H54 (cell line): Measurements from ENCODE around the gene ANXA5.

Source experiments
- DNase-seq: peaks from one replicate; pipeline ENCODE4 v3.0.0; 2011; ENCODE audit warnings: low spot score, mixed read lengths; ENCODE audit not compliant: insufficient read length
- FAIRE-seq: peaks from 3 replicates; lab custom pipeline; 2011; peaks lifted over from hg19 to GRCh38; lab: Jason Lieb, UNC
- POLR2A ChIP-seq: IDR thresholded peaks from 2 replicates; pipeline ENCODE4 v1.6.1; 2011; ENCODE audit warnings: low read depth, mild to moderate bottlenecking, low read length

ANXA5 gene

GRCh38 chr4:121726642-121727268, 30.0 kb upstream of the ANXA5 start:
- DNase-seq (no peak), FAIRE-seq (peak; percentile 45)
- TF ChIP-seq POLR2A, result no peak

- TF ChIP-seq POLR2A, result no peak
- DNase-seq (no peak), FAIRE-seq (no peak)
Observed at GRCh38 chr4:121724671-121725070, 27.9 kb upstream of the ANXA5 start.

- TF ChIP-seq POLR2A, result no peak
- no peak for DNase-seq
- no peak for FAIRE-seq
Observed at GRCh38 chr4:121721700-121722099, 24.9 kb upstream of the ANXA5 start.

- DNase-seq, result no peak
- TF ChIP-seq POLR2A, result no peak
- FAIRE-seq, result no peak
Observed at GRCh38 chr4:121720109-121720508, 23.3 kb upstream of the ANXA5 start.

- no peak for FAIRE-seq
- no peak for TF ChIP-seq POLR2A
- no peak for DNase-seq
Observed at GRCh38 chr4:121717680-121718237, 21.0 kb upstream of the ANXA5 start.

GRCh38 chr4:121714548-121714947, 17.8 kb upstream of the ANXA5 start:
- TF ChIP-seq POLR2A, result no peak
- FAIRE-seq (no peak), DNase-seq (no peak)

- TF ChIP-seq POLR2A, result no peak
- FAIRE-seq (no peak), DNase-seq (no peak)
Observed at GRCh38 chr4:121712783-121713182, 16.0 kb upstream of the ANXA5 start.

- DNase-seq, result no peak
- no peak for TF ChIP-seq POLR2A
- no peak for FAIRE-seq
Observed at GRCh38 chr4:121712001-121712651, 15.3 kb upstream of the ANXA5 start.

GRCh38 chr4:121711263-121712000, 14.7 kb upstream of the ANXA5 start:
- peak; percentile 59 for DNase-seq
- TF ChIP-seq POLR2A, result no peak
- peak; percentile 60 for FAIRE-seq

GRCh38 chr4:121709766-121710405, 13.1 kb upstream of the ANXA5 start:
- FAIRE-seq (no peak), DNase-seq (no peak)
- no peak for TF ChIP-seq POLR2A

- no peak for TF ChIP-seq POLR2A
- DNase-seq (no peak), FAIRE-seq (no peak)
Observed at GRCh38 chr4:121707344-121707743, 10.6 kb upstream of the ANXA5 start.

- FAIRE-seq (no peak), DNase-seq (no peak)
- no peak for TF ChIP-seq POLR2A
Observed at GRCh38 chr4:121706595-121707021, 9.8 kb upstream of the ANXA5 start.

- no peak for DNase-seq
- FAIRE-seq, result no peak
- no peak for TF ChIP-seq POLR2A
Observed at GRCh38 chr4:121705521-121705920, 8.7 kb upstream of the ANXA5 start.

- FAIRE-seq (no peak), DNase-seq (no peak)
- TF ChIP-seq POLR2A, result no peak
Observed at GRCh38 chr4:121702136-121702535, 5.4 kb upstream of the ANXA5 start.
